Measurements from ENCODE around the gene STYXL1.

DNA sequence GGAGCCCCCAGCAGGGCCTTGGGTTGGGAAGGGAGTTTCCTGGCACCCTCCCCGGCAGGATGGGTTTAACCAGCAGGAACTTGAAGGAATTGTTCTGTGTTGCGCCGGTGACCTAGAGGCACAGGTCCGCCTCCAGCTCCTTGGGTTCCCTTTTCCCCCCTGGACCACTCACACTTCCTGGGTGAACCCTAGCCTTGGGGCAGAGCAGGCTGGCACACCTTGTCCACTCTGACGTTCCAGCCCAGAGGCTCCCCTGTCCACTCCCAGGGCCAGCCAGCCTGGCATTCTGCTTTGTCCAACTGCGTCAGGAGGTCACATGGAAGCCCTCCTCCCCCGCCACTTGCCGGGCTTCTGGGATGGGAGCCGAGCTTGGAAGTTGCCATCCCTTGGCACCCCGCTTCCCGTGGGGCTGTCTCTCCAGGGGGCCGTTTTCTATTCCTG is 79.2 kb downstream of the STYXL1 start:
- TF ChIP-seq, protein P1, sequence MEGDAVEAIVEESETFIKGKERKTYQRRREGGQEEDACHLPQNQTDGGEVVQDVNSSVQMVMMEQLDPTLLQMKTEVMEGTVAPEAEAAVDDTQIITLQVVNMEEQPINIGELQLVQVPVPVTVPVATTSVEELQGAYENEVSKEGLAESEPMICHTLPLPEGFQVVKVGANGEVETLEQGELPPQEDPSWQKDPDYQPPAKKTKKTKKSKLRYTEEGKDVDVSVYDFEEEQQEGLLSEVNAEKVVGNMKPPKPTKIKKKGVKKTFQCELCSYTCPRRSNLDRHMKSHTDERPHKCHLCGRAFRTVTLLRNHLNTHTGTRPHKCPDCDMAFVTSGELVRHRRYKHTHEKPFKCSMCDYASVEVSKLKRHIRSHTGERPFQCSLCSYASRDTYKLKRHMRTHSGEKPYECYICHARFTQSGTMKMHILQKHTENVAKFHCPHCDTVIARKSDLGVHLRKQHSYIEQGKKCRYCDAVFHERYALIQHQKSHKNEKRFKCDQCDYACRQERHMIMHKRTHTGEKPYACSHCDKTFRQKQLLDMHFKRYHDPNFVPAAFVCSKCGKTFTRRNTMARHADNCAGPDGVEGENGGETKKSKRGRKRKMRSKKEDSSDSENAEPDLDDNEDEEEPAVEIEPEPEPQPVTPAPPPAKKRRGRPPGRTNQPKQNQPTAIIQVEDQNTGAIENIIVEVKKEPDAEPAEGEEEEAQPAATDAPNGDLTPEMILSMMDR (IDR thresholded peaks at IDR 0.05): no peak
- TF ChIP-seq POLR2A (IDR thresholded peaks at IDR 0.05): no peak

Measured in body of pancreas (tissue), 4 donors.